ENCODE measurements around the gene DNAH9.

DNA sequence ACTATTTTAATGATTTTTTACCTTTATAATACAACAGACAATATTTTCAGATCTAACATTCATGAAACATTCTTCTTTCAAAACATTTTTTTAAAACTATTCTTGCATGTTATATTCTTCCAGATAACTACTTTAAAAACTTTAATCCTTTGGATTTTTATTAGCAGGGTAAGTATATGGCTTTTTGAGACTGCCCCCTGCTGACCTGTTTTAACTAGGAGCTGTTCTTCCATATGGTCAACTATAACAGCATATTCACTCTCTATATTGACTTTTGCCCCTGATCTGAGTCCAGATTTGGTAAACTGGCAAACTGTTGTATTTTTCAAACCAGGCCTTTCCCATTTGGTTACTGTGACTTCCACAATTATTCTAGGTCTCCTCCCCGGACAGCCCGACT is 382.5 kb downstream of the DNAH9 start:
- TF ChIP-seq POLR2A (IDR thresholded peaks at IDR 0.05; ENCODE audit: low read depth, low read length) (no peak), TAF1 (IDR thresholded peaks at IDR 0.05; ENCODE audit: borderline replicate concordance, low read depth, low read length) (no peak)
